VCaP (cell line): ENCODE data around the gene S100PBP.
A peak's percentile ranks its signal among the peaks of the same experiment; 100 is the strongest.

Experiments
- H3K27ac ChIP-seq: fragments of 450-650 bp; 2 replicates; pipeline ENCODE4 v1.5.1; 2017
- CTCF ChIP-seq: fragments of 450-650 bp; conservative IDR thresholded peaks from 2 replicates; pipeline ENCODE4 v1.5.1; 2017; ENCODE audit warnings: mild to moderate bottlenecking, moderate library complexity

Gene S100PBP

GRCh38 chr1:32817815-32818786 lies 648 bp downstream of the S100PBP start:
- TF ChIP-seq CTCF, result no peak
- H3K27ac ChIP-seq, result peak overlapping the region; percentile 97

- no peak for TF ChIP-seq CTCF
- H3K27ac ChIP-seq, result peak overlapping the region; percentile 97
Observed at GRCh38 chr1:32818804-32819541, 1.5 kb downstream of the S100PBP start.

DNA sequence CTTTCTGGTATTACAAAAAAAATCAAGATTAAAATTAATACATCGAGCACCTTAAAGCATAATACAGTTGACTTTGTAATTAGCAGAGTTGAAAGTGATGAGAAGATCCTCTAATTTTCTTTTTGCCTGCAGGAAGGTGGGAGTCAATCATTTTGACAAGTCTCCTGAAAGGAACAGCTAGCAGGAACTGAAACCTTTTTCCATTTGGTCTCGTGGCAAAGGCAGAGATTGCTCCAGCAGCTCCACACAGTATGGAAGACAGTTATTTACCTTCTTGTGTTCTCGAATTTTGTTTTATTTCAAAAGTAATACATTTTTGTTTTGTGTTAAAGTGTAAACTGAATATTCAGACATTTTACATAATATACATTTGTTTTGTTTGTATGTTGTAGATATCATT lies 7.7 kb downstream of the S100PBP start:
- no peak for TF ChIP-seq CTCF
- H3K27ac ChIP-seq, result no peak overlapping the region

DNA sequence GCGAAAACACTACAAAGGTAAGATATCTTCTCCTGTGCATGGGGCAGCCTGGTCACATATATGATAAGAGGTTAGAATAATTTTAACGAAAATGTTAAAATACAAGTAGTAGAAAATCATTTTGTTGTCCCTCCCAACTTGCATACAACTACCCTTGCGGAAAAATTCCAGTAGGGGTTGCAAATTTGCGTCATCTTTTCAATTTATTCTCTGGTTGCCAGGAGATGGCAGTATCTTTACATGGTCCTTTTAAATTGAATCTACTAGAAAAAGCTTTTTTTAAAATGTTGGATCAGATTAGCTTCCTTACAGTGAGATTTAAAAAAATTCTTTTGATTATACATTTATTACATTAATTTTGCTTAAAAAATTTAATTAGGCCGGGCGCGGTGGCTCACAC lies 10.9 kb downstream of the S100PBP start:
- TF ChIP-seq CTCF, result peak; percentile 57
- no peak overlapping the region for H3K27ac ChIP-seq

- H3K27ac ChIP-seq, result no peak overlapping the region
- TF ChIP-seq CTCF, result no peak
Observed at GRCh38 chr1:32830092-32830852, 12.8 kb downstream of the S100PBP start.

DNA sequence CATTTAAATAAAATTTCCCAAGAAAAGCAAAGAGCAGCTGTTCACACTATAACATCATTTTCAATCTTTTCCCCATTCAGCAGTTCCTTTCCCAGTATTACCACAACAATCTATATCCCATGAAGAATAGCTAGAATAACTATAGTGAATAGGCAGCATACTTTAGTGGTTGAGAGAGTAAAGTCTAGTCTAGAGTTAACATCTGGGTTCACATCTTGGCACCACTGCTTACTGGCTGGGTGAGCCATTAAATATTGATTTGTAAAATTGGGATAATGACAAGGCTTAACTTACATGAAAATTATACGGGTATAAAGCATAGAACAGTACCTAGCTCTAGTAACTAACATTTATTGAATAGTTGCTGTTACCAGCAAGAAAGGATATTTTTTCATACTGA lies 14.4 kb downstream of the S100PBP start:
- no peak for TF ChIP-seq CTCF
- H3K27ac ChIP-seq, result no peak overlapping the region
